ENCODE data around the gene CAPNS2. TPM values are rescaled to one million over a fixed set of nuclear protein-coding genes. Genes with fewer than 3 reads are reported as not detected.

Gene CAPNS2
- total and polyA plus RNA-seq, 2 of the 8 experiments (the other 6 are each of a cell fraction or from before 2014, with no cell fraction given), result not detected

DNA sequence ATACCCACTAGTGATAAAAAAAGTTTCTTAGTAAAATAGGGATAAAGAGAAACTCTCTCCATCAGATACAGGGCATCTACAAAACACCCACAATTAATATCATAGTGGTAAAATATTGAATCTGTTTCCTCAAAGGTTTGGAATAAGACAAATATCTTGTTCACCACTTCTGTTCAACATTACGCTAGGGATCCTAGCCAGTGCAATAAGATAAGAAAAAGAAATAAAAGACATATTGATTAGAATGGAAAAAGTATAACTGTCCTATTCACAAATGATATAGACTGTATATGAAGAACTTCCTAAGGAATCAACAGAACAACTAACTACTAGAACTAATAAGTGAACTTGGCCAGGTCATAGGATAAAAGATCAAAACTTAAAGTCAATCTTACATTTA, 44.7 kb upstream of the CAPNS2 start (continued):
- TF ChIP-seq, protein P1, sequence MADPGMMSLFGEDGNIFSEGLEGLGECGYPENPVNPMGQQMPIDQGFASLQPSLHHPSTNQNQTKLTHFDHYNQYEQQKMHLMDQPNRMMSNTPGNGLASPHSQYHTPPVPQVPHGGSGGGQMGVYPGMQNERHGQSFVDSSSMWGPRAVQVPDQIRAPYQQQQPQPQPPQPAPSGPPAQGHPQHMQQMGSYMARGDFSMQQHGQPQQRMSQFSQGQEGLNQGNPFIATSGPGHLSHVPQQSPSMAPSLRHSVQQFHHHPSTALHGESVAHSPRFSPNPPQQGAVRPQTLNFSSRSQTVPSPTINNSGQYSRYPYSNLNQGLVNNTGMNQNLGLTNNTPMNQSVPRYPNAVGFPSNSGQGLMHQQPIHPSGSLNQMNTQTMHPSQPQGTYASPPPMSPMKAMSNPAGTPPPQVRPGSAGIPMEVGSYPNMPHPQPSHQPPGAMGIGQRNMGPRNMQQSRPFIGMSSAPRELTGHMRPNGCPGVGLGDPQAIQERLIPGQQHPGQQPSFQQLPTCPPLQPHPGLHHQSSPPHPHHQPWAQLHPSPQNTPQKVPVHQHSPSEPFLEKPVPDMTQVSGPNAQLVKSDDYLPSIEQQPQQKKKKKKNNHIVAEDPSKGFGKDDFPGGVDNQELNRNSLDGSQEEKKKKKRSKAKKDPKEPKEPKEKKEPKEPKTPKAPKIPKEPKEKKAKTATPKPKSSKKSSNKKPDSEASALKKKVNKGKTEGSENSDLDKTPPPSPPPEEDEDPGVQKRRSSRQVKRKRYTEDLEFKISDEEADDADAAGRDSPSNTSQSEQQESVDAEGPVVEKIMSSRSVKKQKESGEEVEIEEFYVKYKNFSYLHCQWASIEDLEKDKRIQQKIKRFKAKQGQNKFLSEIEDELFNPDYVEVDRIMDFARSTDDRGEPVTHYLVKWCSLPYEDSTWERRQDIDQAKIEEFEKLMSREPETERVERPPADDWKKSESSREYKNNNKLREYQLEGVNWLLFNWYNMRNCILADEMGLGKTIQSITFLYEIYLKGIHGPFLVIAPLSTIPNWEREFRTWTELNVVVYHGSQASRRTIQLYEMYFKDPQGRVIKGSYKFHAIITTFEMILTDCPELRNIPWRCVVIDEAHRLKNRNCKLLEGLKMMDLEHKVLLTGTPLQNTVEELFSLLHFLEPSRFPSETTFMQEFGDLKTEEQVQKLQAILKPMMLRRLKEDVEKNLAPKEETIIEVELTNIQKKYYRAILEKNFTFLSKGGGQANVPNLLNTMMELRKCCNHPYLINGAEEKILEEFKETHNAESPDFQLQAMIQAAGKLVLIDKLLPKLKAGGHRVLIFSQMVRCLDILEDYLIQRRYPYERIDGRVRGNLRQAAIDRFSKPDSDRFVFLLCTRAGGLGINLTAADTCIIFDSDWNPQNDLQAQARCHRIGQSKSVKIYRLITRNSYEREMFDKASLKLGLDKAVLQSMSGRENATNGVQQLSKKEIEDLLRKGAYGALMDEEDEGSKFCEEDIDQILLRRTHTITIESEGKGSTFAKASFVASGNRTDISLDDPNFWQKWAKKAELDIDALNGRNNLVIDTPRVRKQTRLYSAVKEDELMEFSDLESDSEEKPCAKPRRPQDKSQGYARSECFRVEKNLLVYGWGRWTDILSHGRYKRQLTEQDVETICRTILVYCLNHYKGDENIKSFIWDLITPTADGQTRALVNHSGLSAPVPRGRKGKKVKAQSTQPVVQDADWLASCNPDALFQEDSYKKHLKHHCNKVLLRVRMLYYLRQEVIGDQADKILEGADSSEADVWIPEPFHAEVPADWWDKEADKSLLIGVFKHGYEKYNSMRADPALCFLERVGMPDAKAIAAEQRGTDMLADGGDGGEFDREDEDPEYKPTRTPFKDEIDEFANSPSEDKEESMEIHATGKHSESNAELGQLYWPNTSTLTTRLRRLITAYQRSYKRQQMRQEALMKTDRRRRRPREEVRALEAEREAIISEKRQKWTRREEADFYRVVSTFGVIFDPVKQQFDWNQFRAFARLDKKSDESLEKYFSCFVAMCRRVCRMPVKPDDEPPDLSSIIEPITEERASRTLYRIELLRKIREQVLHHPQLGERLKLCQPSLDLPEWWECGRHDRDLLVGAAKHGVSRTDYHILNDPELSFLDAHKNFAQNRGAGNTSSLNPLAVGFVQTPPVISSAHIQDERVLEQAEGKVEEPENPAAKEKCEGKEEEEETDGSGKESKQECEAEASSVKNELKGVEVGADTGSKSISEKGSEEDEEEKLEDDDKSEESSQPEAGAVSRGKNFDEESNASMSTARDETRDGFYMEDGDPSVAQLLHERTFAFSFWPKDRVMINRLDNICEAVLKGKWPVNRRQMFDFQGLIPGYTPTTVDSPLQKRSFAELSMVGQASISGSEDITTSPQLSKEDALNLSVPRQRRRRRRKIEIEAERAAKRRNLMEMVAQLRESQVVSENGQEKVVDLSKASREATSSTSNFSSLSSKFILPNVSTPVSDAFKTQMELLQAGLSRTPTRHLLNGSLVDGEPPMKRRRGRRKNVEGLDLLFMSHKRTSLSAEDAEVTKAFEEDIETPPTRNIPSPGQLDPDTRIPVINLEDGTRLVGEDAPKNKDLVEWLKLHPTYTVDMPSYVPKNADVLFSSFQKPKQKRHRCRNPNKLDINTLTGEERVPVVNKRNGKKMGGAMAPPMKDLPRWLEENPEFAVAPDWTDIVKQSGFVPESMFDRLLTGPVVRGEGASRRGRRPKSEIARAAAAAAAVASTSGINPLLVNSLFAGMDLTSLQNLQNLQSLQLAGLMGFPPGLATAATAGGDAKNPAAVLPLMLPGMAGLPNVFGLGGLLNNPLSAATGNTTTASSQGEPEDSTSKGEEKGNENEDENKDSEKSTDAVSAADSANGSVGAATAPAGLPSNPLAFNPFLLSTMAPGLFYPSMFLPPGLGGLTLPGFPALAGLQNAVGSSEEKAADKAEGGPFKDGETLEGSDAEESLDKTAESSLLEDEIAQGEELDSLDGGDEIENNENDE (IDR thresholded peaks at IDR 0.05; ENCODE audit: insufficient replicate concordance, low read length), result no peak
- no peak for TF ChIP-seq ASH2L (IDR thresholded peaks at IDR 0.05; ENCODE audit: low read length)
